GDM1 (cell line): ENCODE measurements around the gene FAF1.
"Not testable (repeated sequence)": the region's sequence is repeated elsewhere in the genome, so short reads cannot be mapped to it uniquely, and the experiment has no call there.

Experiments
- DNase-seq: peaks from one replicate; lab custom pipeline; 2025; lab: John Stamatoyannopoulos, UW

Gene FAF1

GRCh38 chr1:50846224-50846839, 113.7 kb downstream of the FAF1 start:
- no peak for DNase-seq

GRCh38 chr1:50841791-50842387, 118.2 kb downstream of the FAF1 start:
- DNase-seq, result no peak

- DNase-seq, result no peak
Observed at GRCh38 chr1:50836117-50836516, 124.0 kb downstream of the FAF1 start.

- DNase-seq, result no peak
Observed at GRCh38 chr1:50833216-50833615, 126.9 kb downstream of the FAF1 start.

- no peak for DNase-seq
Observed at GRCh38 chr1:50832167-50832566, 127.9 kb downstream of the FAF1 start.

- DNase-seq, result no peak
Observed at GRCh38 chr1:50831300-50832061, 128.6 kb downstream of the FAF1 start.

- DNase-seq, result no peak
Observed at GRCh38 chr1:50830621-50831020, 129.4 kb downstream of the FAF1 start.

GRCh38 chr1:50829014-50829958, 130.8 kb downstream of the FAF1 start:
- no peak for DNase-seq

- no peak for DNase-seq
Observed at GRCh38 chr1:50827546-50827945, 132.5 kb downstream of the FAF1 start.

- DNase-seq, result not testable (repeated sequence)
Observed at GRCh38 chr1:50826792-50827191, 133.3 kb downstream of the FAF1 start.

- no peak for DNase-seq
Observed at GRCh38 chr1:50822035-50822776, 137.9 kb downstream of the FAF1 start.

- no peak for DNase-seq
Observed at GRCh38 chr1:50820545-50820944, 139.5 kb downstream of the FAF1 start.

GRCh38 chr1:50812346-50812745, 147.7 kb downstream of the FAF1 start:
- no peak for DNase-seq

- no peak for DNase-seq
Observed at GRCh38 chr1:50808296-50808695, 151.8 kb downstream of the FAF1 start.

- peak; percentile 68 for DNase-seq
Observed at GRCh38 chr1:50796272-50796671, 163.8 kb downstream of the FAF1 start.

GRCh38 chr1:50793521-50793920, 166.5 kb downstream of the FAF1 start:
- DNase-seq, result no peak

GRCh38 chr1:50787266-50787665, 172.8 kb downstream of the FAF1 start:
- DNase-seq, result no peak

GRCh38 chr1:50783286-50783685, 176.8 kb downstream of the FAF1 start:
- DNase-seq, result no peak

GRCh38 chr1:50780797-50781196, 179.3 kb downstream of the FAF1 start:
- no peak for DNase-seq

- no peak for DNase-seq
Observed at GRCh38 chr1:50779801-50780200, 180.3 kb downstream of the FAF1 start.

- DNase-seq, result no peak
Observed at GRCh38 chr1:50775740-50776139, 184.3 kb downstream of the FAF1 start.
